Epithelial cell of proximal tubule (primary cell): Measurements from ENCODE around the gene ZFP36L1. TPM values are rescaled to one million over a fixed set of nuclear protein-coding genes. Genes with fewer than 3 reads are reported as not detected.

ENCODE experiments used
- total RNA-seq: library from RNA; depleted of rRNA; stranded (reverse); fragments of >200 nt; gene quantifications from 2 replicates; pipeline ENCODE4 v1.2.3, GENCODE V29; 2015

Gene ZFP36L1
- total RNA-seq, 1 donor from 2014 or later, result 142 TPM

Other genes with a start within 250 kb of the ZFP36L1 start
- gene ACTN1, start 186.2 kb upstream of the ZFP36L1 start, total RNA-seq, result 479 and 666 TPM in 2 replicates